Spleen (tissue), 11 donors: ENCODE data around the gene MYL11. TPM values are rescaled to one million over a fixed set of nuclear protein-coding genes. Genes with fewer than 3 reads are reported as not detected.

Experiments
- DNase-seq: peaks from one replicate; pipeline ENCODE4 v3.0.0-alpha.2; 2020
- H3K27ac ChIP-seq, 8 donors: fragments of 200-600 bp; sonication (generic) in 7 of 8; 1 replicate in 4 of 8; 2 replicates in 4 of 8; pipeline versions ENCODE4 v1.5.0 to v1.8.0; 2016 to 2021; ENCODE audit warnings: inconsistent platforms in 4 of 8, mild to moderate bottlenecking in 4 of 8, moderate library complexity in 1 of 8
- H3K27me3 ChIP-seq, 7 donors: fragments of 200-600 bp; sonication (generic) in 6 of 7; replicated peaks in 1 of 7; 1 replicate in 4 of 7; 2 replicates in 3 of 7; pipeline versions ENCODE4 v1.5.0 to v1.8.0; 2016 to 2021; ENCODE audit warnings: inconsistent platforms in 3 of 7, mild to moderate bottlenecking in 1 of 7
- H3K36me3 ChIP-seq, 6 donors: fragments of 200-600 bp; sonication (generic) in 5 of 6; 1 replicate in 4 of 6; 2 replicates in 2 of 6; pipeline versions ENCODE4 v1.5.0 to v1.8.0; 2016 to 2021; ENCODE audit warnings: inconsistent platforms in 2 of 6
- H3K4me1 ChIP-seq, 6 donors: fragments of 200-600 bp; sonication (generic) in 5 of 6; 1 replicate in 3 of 6; 2 replicates in 3 of 6; pipeline versions ENCODE4 v1.5.0 to v1.8.0; 2016 to 2021; ENCODE audit warnings: inconsistent platforms in 3 of 6
- H3K4me3 ChIP-seq, 8 donors: fragments of 200-600 bp; sonication (generic) in 7 of 8; 1 replicate in 4 of 8; 2 replicates in 4 of 8; pipeline versions ENCODE4 v1.5.0 to v1.8.0; 2016 to 2021; ENCODE audit warnings: inconsistent platforms in 4 of 8, mild to moderate bottlenecking in 4 of 8, moderate library complexity in 2 of 8
- H3K9me3 ChIP-seq, 8 donors: fragments of 200-600 bp; sonication (generic) in 7 of 8; 1 replicate in 4 of 8; 2 replicates in 4 of 8; pipeline versions ENCODE4 v1.5.0 to v1.8.0; 2016 to 2021; ENCODE audit warnings: inconsistent platforms in 4 of 8
- POLR2A ChIP-seq, 3 donors: fragments of 450-650 bp; IDR thresholded peaks; one replicate each; pipeline ENCODE4 v1.5.1; 2017; ENCODE audit warnings: antibody characterized with exemption in 3 of 3, mild to moderate bottlenecking in 1 of 3
- POLR2AphosphoS5 ChIP-seq, 3 donors: sonication (generic); formaldehyde crosslinking; IDR thresholded peaks; one replicate each; pipeline ENCODE4 v1.5.1; 2017; ENCODE audit warnings: antibody characterized with exemption in 3 of 3
- WGBS, 5 donors: extraction: QIAGEN DNeasy Blood & Tissue Kit in 3 of 5; methylation state at CpG; one replicate each; pipeline versions ENCODE4 v1.1.5 to v1.1.7; 2013 to 2018; 5-methylcytosine and 5-hydroxymethylcytosine counted together
- intact Hi-C: fragments of 100-400 bp; cut with DNase I; formaldehyde crosslinking; loops from one replicate; pipeline ENCODE4 v1.15.0; 2023; ENCODE audit warnings: low total_unique reads
- polyA plus RNA-seq, 3 donors: library from polyadenylated mRNA; stranded (reverse); fragments of 200-250 nt; gene quantifications; one replicate each; pipeline ENCODE4 v1.2.1, GENCODE V29; 2013
- total RNA-seq, 7 donors: library from RNA; depleted of rRNA in 3 of 7; stranded (reverse); fragments of >200 nt in 3 of 7; fragmentation: NEBNext Ultra II Directional in 4 of 7; extraction: Animal tissue kit (Norgen Biotek cat#: 25700) in 4 of 7; gene quantifications; one replicate each; pipeline versions ENCODE4 v1.1.0 to v1.2.1, GENCODE V29; 2016 to 2021
- TF ChIP-seq, protein P1 (sequence below), 11 experiments: fragments of 200-600 bp in 7 of 11; fragments of 450-650 bp in 4 of 11; sonication (generic) in 4 of 11; IDR thresholded peaks in 8 of 11; conservative IDR thresholded peaks in 3 of 11; 1 replicate in 7 of 11; 2 replicates in 4 of 11; pipeline versions ENCODE4 v1.4.0 to v1.8.0; 2016 to 2021; ENCODE audit warnings: antibody characterized with exemption in 11 of 11, inconsistent platforms in 4 of 11, mild to moderate bottlenecking in 1 of 11
- donor health status: healthy with polysubstance abuse.
- donor health status: DM: no; HTN: no; CAD: no; lungs with moderate emphysema.
- donor health status: DM: no; HTN: no; CAD: no.
- donor health status: Bipolar disorder and iron deficiency.
- donor health status: healthy.
- donor health status: DM: no; HTN: no; CAD: no.
- donor health status: DM: yes; HTN: yes; CAD: no.

MYL11 gene
- total and polyA plus RNA-seq, 10 donors: 1.4 to 4.3 (median 2.8) TPM; not detected in 6

DNA sequence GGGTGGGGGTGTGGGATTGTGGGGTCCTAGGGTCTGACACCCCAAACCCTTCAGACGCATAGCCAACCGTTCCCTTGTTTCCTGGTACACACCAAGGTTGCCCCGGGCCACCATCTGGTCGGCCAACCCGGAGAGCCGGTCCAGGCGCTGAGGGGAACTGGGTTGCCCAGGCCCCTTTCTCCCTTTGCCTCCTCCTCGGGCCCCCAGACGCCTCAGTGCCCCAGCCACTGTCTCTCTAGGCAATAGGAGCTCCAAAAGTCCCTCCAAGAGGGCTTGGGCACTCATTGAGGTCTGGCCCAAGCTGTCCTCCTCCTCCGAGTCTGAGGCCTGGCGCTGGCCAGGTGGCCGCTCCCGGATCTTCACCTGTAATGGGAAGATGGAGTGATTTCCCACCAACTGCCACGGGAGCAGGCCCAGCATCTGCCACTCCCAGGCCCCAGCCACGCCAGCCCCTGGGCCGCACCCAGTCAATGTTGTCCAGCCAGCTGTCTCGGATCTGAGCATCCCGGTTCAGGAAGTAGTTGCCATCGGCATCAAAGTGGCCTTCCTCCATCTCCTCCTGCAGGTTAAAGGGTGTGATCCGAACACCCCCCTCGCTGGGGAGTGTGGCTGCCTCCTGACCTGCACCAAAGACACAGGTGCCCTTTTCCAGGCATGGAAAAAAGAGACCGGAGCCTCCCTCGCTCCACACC, 21.0 kb upstream of the MYL11 start:
- Histone ChIP-seq H3K27ac (peak overlapping the region in 5 of 8 donors; percentile 93 to 98 (median 94)), H3K36me3 (peaks cover 0 to 72% (median 50%) of the 10 kb centered on the region in 6 donors), H3K27me3 (no peaks in the 10 kb centered on the region), H3K4me1 (peaks cover 22 to 91% (median 66%) of the 10 kb centered on the region in 6 donors), H3K9me3 (no peaks in the 10 kb centered on the region), H3K4me3 (peak overlapping the region in 7 of 8 donors; percentile 77 to 98 (median 88))
- DNase-seq: peak; percentile 74
- 90 to 96% (median 91%) methylated on average over 18 to 23 of the region's 23 CpGs for WGBS, 5 donors
- no peak for TF ChIP-seq POLR2AphosphoS5 (IDR thresholded peaks at IDR 0.05)
- TF ChIP-seq POLR2A (IDR thresholded peaks at IDR 0.05): no peak
- TF ChIP-seq, protein P1, sequence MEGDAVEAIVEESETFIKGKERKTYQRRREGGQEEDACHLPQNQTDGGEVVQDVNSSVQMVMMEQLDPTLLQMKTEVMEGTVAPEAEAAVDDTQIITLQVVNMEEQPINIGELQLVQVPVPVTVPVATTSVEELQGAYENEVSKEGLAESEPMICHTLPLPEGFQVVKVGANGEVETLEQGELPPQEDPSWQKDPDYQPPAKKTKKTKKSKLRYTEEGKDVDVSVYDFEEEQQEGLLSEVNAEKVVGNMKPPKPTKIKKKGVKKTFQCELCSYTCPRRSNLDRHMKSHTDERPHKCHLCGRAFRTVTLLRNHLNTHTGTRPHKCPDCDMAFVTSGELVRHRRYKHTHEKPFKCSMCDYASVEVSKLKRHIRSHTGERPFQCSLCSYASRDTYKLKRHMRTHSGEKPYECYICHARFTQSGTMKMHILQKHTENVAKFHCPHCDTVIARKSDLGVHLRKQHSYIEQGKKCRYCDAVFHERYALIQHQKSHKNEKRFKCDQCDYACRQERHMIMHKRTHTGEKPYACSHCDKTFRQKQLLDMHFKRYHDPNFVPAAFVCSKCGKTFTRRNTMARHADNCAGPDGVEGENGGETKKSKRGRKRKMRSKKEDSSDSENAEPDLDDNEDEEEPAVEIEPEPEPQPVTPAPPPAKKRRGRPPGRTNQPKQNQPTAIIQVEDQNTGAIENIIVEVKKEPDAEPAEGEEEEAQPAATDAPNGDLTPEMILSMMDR (IDR thresholded peaks at IDR 0.05 in 8 of 11, conservative IDR thresholded peaks at IDR 0.05 in 3 of 11): no peak
- intact Hi-C loops: loop anchor here (5.0 kb wide), 1 partner anchor 49 kb away; no protein-coding TSS in a partner anchor

DNA sequence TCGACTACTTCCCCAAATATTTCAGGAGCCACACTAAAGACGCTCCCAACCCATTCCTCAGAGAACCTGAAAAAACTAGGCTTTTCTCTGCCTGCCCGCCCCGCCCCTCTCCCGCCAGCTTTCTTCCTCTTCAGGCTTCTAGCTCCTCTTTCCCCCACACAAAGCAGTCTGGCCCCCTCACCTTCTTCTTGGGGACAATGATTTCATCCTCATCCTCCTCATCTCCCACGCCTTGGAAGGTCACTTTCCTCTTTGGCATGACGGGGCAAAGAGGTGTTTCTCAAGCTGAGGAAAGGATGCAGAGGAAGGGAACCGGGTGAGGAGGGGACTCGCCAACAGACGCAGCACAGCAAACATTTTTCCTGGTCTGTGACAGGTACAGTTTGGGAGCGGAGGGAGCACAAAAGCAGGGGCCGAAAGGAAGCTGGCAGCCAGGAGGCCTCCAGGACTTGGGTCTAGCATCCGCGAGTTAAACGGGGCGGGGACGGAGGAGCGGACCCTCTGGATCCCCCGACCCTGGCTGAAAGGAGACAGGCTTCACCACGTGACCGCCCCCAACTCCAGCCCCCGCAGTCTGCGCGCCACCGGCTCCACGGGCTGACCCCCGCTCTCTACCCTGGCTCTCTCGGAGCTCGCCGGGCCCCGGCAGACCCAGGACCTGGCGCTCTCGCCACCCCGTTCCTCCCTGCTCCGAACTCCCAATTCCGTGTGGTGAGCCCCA, 20.0 kb upstream of the MYL11 start:
- peak overlapping the region; percentile 75 to 98 (median 86) for H3K4me3 ChIP-seq
- TF ChIP-seq, protein P1 (IDR thresholded peaks at IDR 0.05 in 8 of 11, conservative IDR thresholded peaks at IDR 0.05 in 3 of 11): no peak
- TF ChIP-seq POLR2A (IDR thresholded peaks at IDR 0.05) (no peak), POLR2AphosphoS5 (IDR thresholded peaks at IDR 0.05) (no peak)
- peak; percentile 78 for DNase-seq
- H3K9me3 ChIP-seq: no peaks in the 10 kb centered on the region
- peaks cover 0 to 77% (median 60%) of the 10 kb centered on the region in 6 donors for H3K36me3 ChIP-seq
- intact Hi-C loops: loop anchor here (5.0 kb wide), 1 partner anchor 48 kb away; no protein-coding TSS in a partner anchor
- H3K4me1 ChIP-seq: peaks cover 19 to 81% (median 60%) of the 10 kb centered on the region in 6 donors
- H3K27ac ChIP-seq: peak overlapping the region; percentile 85 to 98 (median 94)
- no peaks in the 10 kb centered on the region for H3K27me3 ChIP-seq
- 1 to 3% (median 2%) methylated on average over 19 to 36 of the region's 36 CpGs for WGBS, 5 donors

DNA sequence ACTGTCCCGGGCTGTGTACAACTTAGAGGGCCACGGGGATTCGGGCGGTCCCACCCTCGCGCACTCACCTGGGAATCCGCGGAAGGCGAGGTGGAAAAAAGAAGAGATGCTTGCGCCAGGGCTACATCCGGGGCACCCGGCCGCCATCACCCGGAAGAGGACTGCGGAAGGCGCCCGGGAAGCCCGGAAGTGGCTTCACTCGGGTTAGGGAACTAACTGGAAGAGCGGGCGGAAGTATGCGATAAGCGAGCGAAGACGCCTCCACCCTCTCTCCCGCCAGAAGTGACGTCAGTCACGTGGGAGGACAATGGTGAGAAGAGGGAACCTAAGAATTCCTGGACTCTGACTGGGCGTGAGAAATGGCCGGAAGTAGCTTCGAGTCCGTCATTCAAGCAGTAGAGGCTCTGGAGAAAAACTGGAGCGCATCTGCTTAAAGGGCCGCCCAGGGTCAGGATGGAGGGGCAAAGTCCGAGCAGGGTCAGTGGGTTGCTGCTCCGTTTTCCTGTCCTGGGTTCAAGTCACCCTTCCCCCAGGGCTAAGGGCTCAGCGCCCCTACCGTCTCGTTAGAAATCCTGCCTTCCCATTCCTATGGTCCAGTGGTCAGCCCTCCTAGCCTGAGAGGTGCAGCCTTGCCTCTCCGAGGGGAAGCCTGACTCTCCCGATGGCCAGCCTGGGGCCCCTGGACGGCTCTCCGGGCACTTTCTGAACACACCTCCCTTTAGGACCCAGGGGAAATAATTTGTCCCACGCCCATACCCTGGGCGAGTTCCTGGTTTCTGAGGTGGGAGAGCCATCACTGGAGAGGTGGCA, 19.3 kb upstream of the MYL11 start, which contains the start of gene CD2BP2:
Gene CD2BP2 (minus strand): TSS at position 165 of the 810 bp plus-strand sequence. CDS start 627 bp downstream, outside the sequence.
- Histone ChIP-seq H3K27ac (peak within 1 kb of the TSS; percentile 85 to 98 (median 94)), H3K27me3 (no peaks in the 10 kb centered on the region), H3K4me3 (peak within 1 kb of the TSS; percentile 75 to 98 (median 86)), H3K9me3 (no peaks in the 10 kb centered on the region), H3K36me3 (peaks cover 0 to 77% (median 66%) of the 10 kb centered on the region in 6 donors), H3K4me1 (peaks cover 19 to 74% (median 53%) of the 10 kb centered on the region in 6 donors)
- WGBS, 5 donors: 0 to 1% (median 0%) methylated on average over 36 to 45 of the region's 45 CpGs
- intact Hi-C loops: no loop called here
- peak; percentile 98 for DNase-seq
- TF ChIP-seq POLR2A (IDR thresholded peaks at IDR 0.05): peak in 1 of 3 donors; percentile 29
- TF ChIP-seq, protein P1 (IDR thresholded peaks at IDR 0.05 in 8 of 11, conservative IDR thresholded peaks at IDR 0.05 in 3 of 11): peak in 1 of 11 experiments; percentile 10
- peak; percentile 94 to 97 (median 96) for TF ChIP-seq POLR2AphosphoS5 (IDR thresholded peaks at IDR 0.05)
